Activated naive CD8-positive, alpha-beta T cell (primary cell): ENCODE results near the gene MED20.
A peak's percentile ranks its signal among the peaks of the same experiment; 100 is the strongest.
"Not testable (repeated sequence)": the region's sequence is repeated elsewhere in the genome, so short reads cannot be mapped to it uniquely, and the experiment has no call there.

Experiments
- H3K27ac Mint-ChIP-seq: one replicate; pipeline ENCODE4 v1.8.0; 2021; ENCODE audit warnings: mixed read lengths
- H3K27me3 Mint-ChIP-seq: one replicate; pipeline ENCODE4 v1.8.0; 2021; ENCODE audit warnings: mixed read lengths
- H3K36me3 Mint-ChIP-seq: one replicate; pipeline ENCODE4 v1.8.0; 2021; ENCODE audit warnings: mixed read lengths
- H3K4me1 Mint-ChIP-seq: one replicate; pipeline ENCODE4 v1.8.0; 2021; ENCODE audit warnings: low read depth, mixed read lengths
- H3K4me3 Mint-ChIP-seq: one replicate; pipeline ENCODE4 v1.8.0; 2021; ENCODE audit warnings: mild to moderate bottlenecking, mixed read lengths
- H3K9me3 Mint-ChIP-seq: one replicate; pipeline ENCODE4 v1.8.0; 2021; ENCODE audit warnings: low read depth, mixed read lengths

MED20 gene

DNA sequence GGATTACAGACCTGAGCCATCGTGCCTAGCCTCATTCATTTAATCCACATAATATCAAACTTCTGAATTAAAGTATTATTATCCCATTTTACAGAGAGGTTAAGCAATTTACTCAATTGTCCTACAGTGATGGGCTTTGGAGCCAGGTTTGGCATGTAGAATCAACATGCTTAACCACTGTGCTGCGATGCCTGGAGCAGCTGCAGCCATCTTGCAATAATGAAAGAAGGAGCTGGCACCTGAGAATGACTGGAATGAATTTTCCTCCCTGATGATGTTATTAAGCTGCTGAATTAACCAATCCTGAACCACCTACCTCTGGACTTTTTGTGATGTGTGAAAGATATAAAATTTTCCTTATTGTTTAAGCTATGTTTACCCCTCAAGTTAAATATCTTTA is 33.7 kb upstream of the MED20 start:
- peaks cover 66% of the 10 kb centered on the region for H3K4me1 Mint-ChIP-seq
- peaks cover 5% of the 10 kb centered on the region for H3K36me3 Mint-ChIP-seq
- no peaks in the 10 kb centered on the region for H3K9me3 Mint-ChIP-seq
- no peak overlapping the region for H3K4me3 Mint-ChIP-seq
- H3K27ac Mint-ChIP-seq = peak overlapping the region; percentile 88
- H3K27me3 Mint-ChIP-seq = no peaks in the 10 kb centered on the region

DNA sequence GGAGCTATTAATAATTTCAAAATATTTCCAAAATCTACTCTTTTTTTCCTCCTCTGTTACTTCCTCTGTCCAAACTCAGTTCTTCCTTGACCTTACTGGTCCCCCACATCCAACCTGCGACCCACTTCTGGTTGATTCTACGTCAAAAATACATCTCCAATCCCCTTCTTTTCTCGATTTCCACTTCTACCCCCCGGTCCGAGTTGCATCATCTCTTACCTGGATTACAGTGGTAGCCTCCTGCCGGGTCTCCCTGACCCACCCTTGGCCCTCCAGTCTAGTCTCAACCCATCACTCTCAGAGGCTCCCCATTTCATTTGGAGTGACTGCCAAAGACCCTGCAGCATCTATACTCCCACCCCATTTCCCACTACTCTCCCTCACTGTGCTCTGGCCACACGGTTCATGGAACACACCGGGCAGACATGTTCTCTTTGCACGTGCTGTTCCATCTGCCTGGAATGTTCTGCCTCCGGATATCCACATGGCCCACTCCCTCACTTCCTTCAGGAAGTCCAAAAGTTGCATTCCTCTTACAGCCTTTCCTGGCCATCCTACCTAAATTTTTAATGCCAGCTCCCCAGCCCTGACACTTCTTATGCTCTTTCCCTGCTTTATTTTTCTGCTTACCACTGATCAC is 26.8 kb upstream of the MED20 start:
- peaks cover 49% of the 10 kb centered on the region for H3K4me1 Mint-ChIP-seq
- no peaks in the 10 kb centered on the region for H3K27me3 Mint-ChIP-seq
- H3K4me3 Mint-ChIP-seq = peak overlapping the region; percentile 4
- peaks cover 8% of the 10 kb centered on the region for H3K36me3 Mint-ChIP-seq
- H3K27ac Mint-ChIP-seq = peak overlapping the region; percentile 80
- no peaks in the 10 kb centered on the region for H3K9me3 Mint-ChIP-seq

DNA sequence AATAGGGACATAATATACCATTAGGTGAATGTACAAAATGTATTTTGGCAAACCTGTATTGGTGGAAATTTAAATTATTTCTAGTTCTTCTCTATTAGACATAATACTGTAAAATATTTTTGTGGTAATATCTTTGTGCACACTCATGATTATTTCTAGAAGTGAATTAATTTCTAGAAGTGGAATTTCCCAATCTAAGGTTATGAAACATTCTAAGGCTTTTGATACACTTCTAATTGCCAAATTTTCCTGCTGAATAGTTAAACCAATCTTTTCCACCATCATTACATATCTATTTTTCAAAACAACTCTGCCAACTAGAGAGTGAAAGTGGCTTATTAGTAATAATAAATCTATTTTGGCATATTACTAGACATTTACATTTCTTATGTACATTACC is 22.5 kb upstream of the MED20 start:
- peaks cover 56% of the 10 kb centered on the region for H3K4me1 Mint-ChIP-seq
- H3K9me3 Mint-ChIP-seq = no peaks in the 10 kb centered on the region
- H3K4me3 Mint-ChIP-seq = peak overlapping the region; percentile 30
- no peaks in the 10 kb centered on the region for H3K27me3 Mint-ChIP-seq
- H3K36me3 Mint-ChIP-seq = peaks cover 13% of the 10 kb centered on the region
- H3K27ac Mint-ChIP-seq = peak overlapping the region; percentile 91

DNA sequence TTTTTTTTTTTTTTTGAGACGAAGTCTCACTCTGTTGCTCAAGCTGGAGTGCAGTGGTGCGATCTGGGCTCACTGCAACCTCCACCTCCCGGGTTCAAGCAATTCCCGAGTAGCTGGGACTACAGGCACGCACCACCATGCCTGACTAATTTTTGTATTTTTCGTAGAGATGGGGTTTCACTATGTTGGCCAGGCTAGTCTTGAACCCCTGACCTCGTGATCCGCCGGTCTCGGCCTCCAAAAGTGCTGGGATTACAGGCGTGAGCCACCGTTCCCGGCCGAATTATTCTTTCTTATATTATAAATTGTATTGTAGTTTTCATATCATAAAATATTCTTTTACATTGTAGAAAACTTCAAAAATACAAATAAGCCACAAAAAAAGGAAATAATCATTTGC is 21.9 kb upstream of the MED20 start:
- Mint-ChIP-seq H3K36me3 (peaks cover 11% of the 10 kb centered on the region), H3K4me1 (peaks cover 59% of the 10 kb centered on the region)
- H3K27ac Mint-ChIP-seq, H3K4me3 Mint-ChIP-seq, H3K9me3 Mint-ChIP-seq, H3K27me3 Mint-ChIP-seq: not testable (repeated sequence)

DNA sequence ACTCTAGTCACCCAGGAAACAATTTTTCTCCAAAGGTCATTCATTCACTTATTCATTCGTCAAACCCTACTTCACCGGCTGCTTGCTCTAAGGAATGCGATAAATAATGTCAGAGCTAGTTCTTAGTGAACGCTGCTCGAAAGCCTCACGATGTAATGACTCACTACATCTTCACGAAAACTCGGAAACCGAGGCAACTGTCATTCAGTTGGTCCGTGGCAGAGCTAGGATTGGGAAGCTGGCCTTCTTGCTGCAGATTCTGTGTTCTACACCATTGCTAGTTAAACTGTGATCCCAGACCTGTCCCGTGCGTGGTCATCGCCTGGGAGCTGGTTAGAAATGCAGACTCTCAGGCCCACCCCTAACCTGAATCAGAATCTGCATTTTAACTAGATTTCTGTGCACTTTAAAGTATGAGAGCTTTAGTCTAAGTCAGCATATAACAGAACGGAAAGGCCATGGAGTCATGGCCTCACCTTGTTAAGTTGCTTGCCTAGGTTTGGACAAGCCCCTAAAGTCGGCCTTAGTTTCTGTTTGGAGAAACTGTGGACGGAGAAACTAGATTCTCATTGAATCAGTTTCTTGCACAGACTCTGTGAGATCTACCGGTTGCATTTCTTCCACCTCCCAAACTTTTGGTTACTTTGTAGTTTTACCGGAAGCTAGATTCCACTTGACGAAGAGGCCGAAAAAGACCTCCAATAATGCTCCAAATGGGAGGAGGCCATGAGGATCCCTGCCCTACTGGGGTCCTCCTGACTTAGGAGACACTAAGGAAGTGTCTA is 21.3 kb upstream of the MED20 start:
- Mint-ChIP-seq H3K36me3 (peaks cover 7% of the 10 kb centered on the region), H3K27me3 (no peaks in the 10 kb centered on the region), H3K9me3 (no peaks in the 10 kb centered on the region), H3K27ac (peak overlapping the region; percentile 88), H3K4me3 (peak overlapping the region; percentile 87), H3K4me1 (peaks cover 59% of the 10 kb centered on the region)

DNA sequence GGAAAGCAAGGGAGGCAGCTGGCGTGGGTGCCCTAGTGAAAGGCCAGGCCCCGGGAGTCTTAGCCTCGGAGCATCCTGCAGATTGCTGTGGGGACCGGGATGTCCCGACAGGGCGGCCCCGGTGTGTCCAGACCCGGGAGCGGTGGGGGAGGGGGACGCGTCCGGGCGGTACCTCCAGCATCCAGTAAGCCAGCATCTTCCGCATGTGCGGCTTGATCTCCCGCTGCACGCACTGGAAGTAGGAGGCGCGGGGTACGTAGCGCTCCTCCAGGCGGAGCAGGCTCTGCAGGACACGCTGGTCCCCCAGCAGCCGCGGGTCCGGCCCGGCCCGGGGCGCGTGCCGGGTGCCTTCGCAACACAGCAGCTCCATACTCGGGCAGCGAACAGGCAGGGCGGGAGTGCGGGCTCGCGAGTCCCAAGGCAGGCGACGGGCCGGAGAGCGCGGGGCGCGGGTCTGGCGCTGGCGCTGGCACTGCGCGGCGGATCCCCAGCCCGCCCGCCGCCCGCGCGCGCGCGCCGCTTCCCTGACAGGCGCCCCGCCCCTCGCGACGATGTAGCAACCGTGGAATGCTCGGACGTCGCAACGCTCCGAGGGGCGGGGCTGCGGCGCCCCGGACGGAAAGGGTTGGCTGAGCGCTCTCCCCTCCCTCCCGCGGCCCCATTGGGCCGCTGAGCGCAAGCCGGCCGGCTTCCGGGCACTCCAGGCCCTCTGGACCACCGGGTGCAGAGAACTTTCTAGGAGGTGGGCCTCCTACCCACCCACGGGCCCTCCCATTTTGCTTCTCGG is 20.5 kb upstream of the MED20 start, which contains the start of gene CCND3:
Gene CCND3 (minus strand): TSS at position 529 of the 787 bp plus-strand sequence. CDS start 159 bp downstream, at position 370.
- peak within 1 kb of the TSS; percentile 88 for H3K27ac Mint-ChIP-seq
- peak within 1 kb of the TSS; percentile 98 for H3K4me3 Mint-ChIP-seq
- no peaks in the 10 kb centered on the region for H3K9me3 Mint-ChIP-seq
- peaks cover 8% of the 10 kb centered on the region for H3K36me3 Mint-ChIP-seq
- no peaks in the 10 kb centered on the region for H3K27me3 Mint-ChIP-seq
- peaks cover 64% of the 10 kb centered on the region for H3K4me1 Mint-ChIP-seq

DNA sequence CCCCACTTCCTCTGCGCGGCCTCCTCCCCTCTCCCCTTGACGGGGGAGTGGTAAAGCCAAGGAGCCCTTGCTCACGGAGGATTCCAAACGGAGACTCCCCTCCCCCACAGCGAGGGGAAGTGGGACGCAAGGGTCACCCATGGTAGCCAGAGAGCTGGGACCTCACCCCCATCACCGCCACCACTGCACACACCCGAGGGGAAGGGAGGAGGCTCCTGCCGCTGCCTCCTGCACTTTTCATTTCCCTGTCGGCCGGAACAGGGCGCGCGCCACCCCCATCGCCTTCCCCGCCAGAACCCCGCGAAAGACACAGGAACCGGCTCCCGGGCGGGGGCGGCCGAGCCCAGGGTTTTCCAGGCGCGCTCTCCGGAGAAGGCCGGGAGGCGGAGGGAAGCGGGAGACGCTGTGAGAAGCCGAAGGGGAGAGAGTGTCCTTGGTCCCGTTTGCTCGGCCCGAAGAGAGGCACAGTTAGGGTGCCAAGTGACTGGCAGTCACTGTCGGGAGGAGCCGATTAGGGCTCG is 19.9 kb upstream of the MED20 start:
- peak overlapping the region; percentile 98 for H3K4me3 Mint-ChIP-seq
- no peaks in the 10 kb centered on the region for H3K9me3 Mint-ChIP-seq
- H3K4me1 Mint-ChIP-seq = peaks cover 65% of the 10 kb centered on the region
- peak overlapping the region; percentile 86 for H3K27ac Mint-ChIP-seq
- H3K27me3 Mint-ChIP-seq = no peaks in the 10 kb centered on the region
- H3K36me3 Mint-ChIP-seq = peaks cover 9% of the 10 kb centered on the region

DNA sequence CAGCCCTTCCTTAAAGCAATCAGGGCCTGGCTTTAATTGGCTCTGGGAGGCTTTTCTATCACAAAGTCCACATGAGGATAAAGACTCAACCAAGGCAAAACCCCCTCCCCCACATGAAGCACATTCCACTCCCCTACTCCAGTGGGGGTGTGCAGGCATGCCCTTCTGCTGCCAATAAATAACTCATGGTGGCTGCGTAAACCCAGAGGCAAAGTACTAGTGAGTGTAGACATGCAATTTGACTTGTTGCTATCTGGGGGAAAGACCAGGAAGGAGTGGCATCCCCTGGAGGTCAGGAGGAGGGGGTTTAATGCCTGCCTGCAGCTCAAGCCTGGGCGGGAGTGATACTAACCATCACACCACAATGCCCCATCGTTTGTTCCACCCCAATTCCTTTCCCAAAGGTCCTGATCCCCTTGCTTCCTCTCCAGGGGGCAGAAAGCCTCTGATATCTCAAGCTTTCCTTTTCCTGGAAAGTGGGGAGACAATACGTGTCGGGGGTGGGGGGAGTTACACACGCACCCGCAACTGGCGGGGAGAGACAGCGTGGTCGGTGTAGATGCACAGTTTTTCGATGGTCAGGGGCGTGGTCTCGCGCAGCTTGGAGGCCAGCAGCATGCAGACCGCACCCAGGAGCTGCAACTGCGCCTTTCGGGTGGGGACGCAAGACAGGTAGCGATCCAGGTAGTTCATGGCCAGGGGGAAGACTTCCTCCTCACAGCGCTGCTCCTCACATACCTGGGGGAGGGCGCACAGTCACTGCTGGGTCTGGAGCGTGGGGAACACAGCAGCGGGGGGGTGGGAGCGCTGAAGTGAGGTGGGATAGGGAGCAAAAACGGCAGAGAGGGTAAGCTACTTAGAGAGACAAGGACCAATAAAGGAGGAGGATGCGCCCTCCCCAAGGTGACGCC is 19.2 kb upstream of the MED20 start:
- Mint-ChIP-seq H3K9me3 (no peaks in the 10 kb centered on the region), H3K27ac (peak overlapping the region; percentile 86), H3K4me1 (peaks cover 67% of the 10 kb centered on the region), H3K36me3 (peaks cover 9% of the 10 kb centered on the region), H3K27me3 (no peaks in the 10 kb centered on the region), H3K4me3 (peak overlapping the region; percentile 98)

DNA sequence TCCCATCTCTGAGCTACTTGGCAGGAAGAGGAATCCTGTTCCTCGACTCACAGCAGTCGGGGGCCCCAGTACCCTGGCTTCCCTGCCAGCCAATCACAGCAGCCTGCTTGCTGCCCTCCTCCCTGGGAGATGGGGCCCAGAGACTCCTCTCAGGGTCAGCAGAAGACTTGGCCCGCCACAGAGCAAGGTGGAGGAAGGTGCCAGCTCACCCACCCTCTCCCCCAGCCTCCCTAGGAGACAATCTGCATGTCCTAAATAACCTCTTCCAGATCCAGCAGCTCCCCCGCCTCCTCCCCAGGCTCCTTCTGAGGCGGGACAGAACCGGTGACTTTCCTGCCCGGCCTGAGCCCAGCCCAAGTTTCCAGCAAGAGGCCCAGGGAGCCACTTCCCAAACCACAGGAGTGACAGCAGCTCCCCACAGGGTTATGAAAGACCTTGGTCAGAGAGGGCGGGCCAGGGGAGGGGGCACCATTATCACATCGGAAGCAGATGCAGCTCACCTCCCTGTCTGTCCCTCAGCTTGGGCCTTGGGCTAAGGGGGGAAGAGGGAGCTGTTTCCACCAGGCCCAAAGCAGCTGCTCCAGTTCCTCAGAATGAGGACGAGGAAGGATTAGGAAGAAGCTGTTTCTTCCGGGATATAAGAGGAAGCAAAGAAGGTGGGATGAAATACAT is 18.4 kb upstream of the MED20 start:
- peaks cover 12% of the 10 kb centered on the region for H3K36me3 Mint-ChIP-seq
- peak overlapping the region; percentile 86 for H3K27ac Mint-ChIP-seq
- no peaks in the 10 kb centered on the region for H3K9me3 Mint-ChIP-seq
- peak overlapping the region; percentile 98 for H3K4me3 Mint-ChIP-seq
- peaks cover 75% of the 10 kb centered on the region for H3K4me1 Mint-ChIP-seq
- no peaks in the 10 kb centered on the region for H3K27me3 Mint-ChIP-seq

DNA sequence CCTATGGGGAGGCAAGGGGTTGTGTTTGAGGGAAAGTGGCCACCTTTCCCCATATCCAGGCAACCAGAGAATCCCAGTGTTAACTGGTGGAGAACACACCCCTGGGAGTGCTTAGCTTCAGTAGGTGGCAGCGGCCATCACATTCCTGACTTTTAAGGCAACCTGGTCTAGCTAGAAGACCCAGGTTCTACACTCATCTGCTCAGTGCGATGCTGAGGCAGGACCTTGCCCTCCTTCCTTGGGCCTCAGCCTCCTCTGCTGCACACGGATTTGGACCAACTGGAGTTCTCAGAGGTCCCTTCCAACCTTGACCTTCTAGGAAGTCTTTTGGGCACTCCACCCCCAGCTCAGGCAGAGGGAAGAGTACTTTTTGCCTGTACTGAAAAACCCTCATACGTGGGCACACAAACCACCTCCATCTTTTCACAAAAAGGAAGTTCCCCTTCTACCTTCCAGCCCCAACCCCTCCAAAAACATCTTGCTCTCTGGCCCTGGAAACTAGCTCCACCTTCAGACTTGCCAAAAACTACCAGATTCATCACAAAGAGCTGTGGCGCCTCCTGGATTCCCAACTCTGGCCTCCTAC is 17.7 kb upstream of the MED20 start:
- H3K27ac Mint-ChIP-seq = peak overlapping the region; percentile 86
- peak overlapping the region; percentile 98 for H3K4me3 Mint-ChIP-seq
- H3K4me1 Mint-ChIP-seq = peaks cover 73% of the 10 kb centered on the region
- no peaks in the 10 kb centered on the region for H3K27me3 Mint-ChIP-seq
- H3K9me3 Mint-ChIP-seq = no peaks in the 10 kb centered on the region
- H3K36me3 Mint-ChIP-seq = peaks cover 13% of the 10 kb centered on the region

DNA sequence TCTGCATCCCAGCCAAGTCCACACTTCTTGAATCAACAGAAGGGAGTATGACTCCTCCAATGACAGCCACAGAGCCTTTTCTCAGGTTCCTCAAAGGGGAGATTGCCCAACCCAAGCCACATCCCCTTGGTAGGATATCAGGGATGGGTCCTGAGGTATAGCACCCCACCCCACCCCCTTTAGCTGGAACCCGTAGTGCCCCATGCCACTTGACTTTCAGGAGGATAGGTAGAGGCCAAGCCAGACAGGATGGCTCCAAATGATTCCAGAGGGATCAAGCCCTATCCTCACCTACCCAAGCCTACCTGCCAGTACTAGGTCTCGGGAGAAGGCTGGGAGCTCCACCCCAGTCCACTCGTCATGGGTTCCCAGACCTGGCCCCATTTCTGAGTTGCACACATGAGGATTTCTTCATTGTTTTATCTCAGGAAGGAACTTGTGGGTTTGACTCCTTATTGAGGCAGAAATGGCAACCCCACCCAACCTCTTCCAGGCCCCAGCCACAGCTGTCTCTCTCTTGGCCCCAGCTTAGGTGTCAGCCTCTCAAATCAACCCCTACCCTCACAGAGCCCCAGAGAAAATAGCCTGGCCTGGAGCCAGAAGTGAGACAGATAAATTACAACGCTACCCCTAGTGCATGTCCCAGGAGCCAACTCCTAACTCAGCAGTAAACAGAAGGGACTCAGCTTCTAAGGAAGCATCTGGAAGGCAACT is 17.1 kb upstream of the MED20 start:
- Mint-ChIP-seq H3K4me3 (peak overlapping the region; percentile 98), H3K27me3 (no peaks in the 10 kb centered on the region), H3K4me1 (peaks cover 70% of the 10 kb centered on the region), H3K9me3 (no peaks in the 10 kb centered on the region), H3K36me3 (peaks cover 14% of the 10 kb centered on the region), H3K27ac (peak overlapping the region; percentile 83)

DNA sequence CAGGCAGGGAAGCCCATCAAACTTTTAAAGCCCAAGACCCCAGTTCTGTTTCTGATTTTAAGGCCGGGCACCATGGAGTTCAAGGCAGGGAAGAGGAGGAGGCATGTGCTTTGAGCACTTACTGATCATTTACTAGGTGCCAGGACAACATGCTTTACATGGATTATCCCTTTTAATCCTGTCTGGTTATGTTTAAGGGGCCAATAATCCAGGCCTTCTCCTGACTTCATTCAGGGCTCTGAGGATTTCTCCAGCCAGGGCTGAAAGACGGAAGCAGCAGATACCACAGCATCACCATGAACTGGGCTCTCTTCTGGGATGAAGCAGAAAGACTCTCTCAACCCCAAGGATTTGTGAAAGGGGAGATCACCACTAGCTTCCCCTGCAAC is 16.5 kb upstream of the MED20 start:
- Mint-ChIP-seq H3K9me3 (no peaks in the 10 kb centered on the region), H3K27me3 (no peaks in the 10 kb centered on the region), H3K4me1 (peaks cover 72% of the 10 kb centered on the region), H3K4me3 (peak overlapping the region; percentile 98), H3K36me3 (peaks cover 15% of the 10 kb centered on the region), H3K27ac (peak overlapping the region; percentile 83)
